Measurements from ENCODE around the gene CES4A. TPM values are rescaled to one million over a fixed set of nuclear protein-coding genes. Genes with fewer than 3 reads are reported as not detected.
"Not testable (repeated sequence)": the region's sequence is repeated elsewhere in the genome, so short reads cannot be mapped to it uniquely, and the experiment has no call there.

Gene CES4A
- total and polyA plus RNA-seq, 9 of the 15 experiments (the other 6 are each of a cell fraction or from before 2014, with no cell fraction given) = 0.09 to 0.13 (median 0.11) TPM; not detected in 6

- TF ChIP-seq DEAF1 (CRISPR knock-in tag; IDR thresholded peaks at IDR 0.05) (no peak), NFRKB (IDR thresholded peaks at IDR 0.05; ENCODE audit: low read depth) (no peak), ZNF75A (CRISPR knock-in tag; IDR thresholded peaks at IDR 0.05) (no peak), SAFB (IDR thresholded peaks at IDR 0.05; ENCODE audit: borderline replicate concordance, low read depth, low read length) (no peak), ZNF644 (tag; IDR thresholded peaks at IDR 0.05; ENCODE audit: low read depth) (no peak), MCM5 (IDR thresholded peaks at IDR 0.05; ENCODE audit: low read depth) (no peak)
Observed at GRCh38 chr16:67040906-67041305, 52.5 kb downstream of the CES4A start (continued).

GRCh38 chr16:67041520-67041919 is 53.1 kb downstream of the CES4A start:
- H3K27me3 ChIP-seq (ENCODE audit: control insufficient read depth in 2 of 2, insufficient read depth in 2 of 2, low read length in 2 of 2); in situ Hi-C loops (cut with MboI): not testable (repeated sequence)
- 0 out of 3 replicates have a peak, but pooled peaks have one; percentile 19 for ATAC-seq

More at GRCh38 chr16:67041520-67041919, 53.1 kb downstream of the CES4A start:
- H3K9me1 ChIP-seq (ENCODE audit: control insufficient read depth, insufficient read depth, low read length); H3K27ac ChIP-seq (ENCODE audit: extremely low read depth, low read depth, low read length); H3K4me3 ChIP-seq; H3K9ac ChIP-seq (ENCODE audit: insufficient read depth in 1 of 2, low read depth in 2 of 2, low read length in 2 of 2); intact Hi-C loops (cut with micrococcal nuclease); H3K4me1 ChIP-seq (replicated peaks in 1 of 2; ENCODE audit: control insufficient read depth in 2 of 2, insufficient read depth in 2 of 2, low read length in 2 of 2); CTCF ChIA-PET (ENCODE audit: low intra/inter-chr PET ratio); FAIRE-seq; H4K20me1 ChIP-seq (replicated peaks; ENCODE audit: control insufficient read depth, insufficient read depth, low read length); BruUV-seq (replicated peaks); DNase-seq (ENCODE audit: extremely low read depth in 1 of 4, low spot score in 3 of 4); H3K9me3 ChIP-seq (replicated peaks; ENCODE audit: control insufficient read depth, insufficient read depth, low read depth, low read length); H2AFZ ChIP-seq (ENCODE audit: low read depth, low read length); H3K4me2 ChIP-seq (ENCODE audit: insufficient read depth, low read length): not testable (repeated sequence)
- Histone ChIP-seq H3K36me3 (ENCODE audit: control insufficient read depth, insufficient read depth, low read length) (peaks cover 66% of the 10 kb centered on the region; the same call in 2 of the 3 replicates), H3K79me2 (ENCODE audit: control insufficient read depth, insufficient read depth, low read length) (peaks cover 42% of the 10 kb centered on the region)
- WGBS (ENCODE audit: insufficient coverage, low coverage, missing lambda C conversion rate) = 94% methylated on average over 3 of the region's 4 CpGs
- POLR2A ChIA-PET = interaction anchor here (0.7 to 4.8 kb wide), 4 partner anchors 10 to 45 kb away, joined by 3 to 32 read pairs (median 16); no protein-coding TSS in a partner anchor
- TF ChIP-seq ZNF384 (IDR thresholded peaks at IDR 0.05; ENCODE audit: low read depth, low read length) = 0 out of 2 replicates have a peak, but pooled peaks have one; percentile 33

Measured in K562 (cell line).